Bronchial epithelial cell (primary cell): ENCODE measurements around the gene BRIP1. TPM values are rescaled to one million over a fixed set of nuclear protein-coding genes. Genes with fewer than 3 reads are reported as not detected.

Experiments used
- DNase-seq: peaks from one replicate; pipeline ENCODE4 v3.0.0-alpha.2; 2010; ENCODE audit warnings: low read depth
- FAIRE-seq: peaks from 2 replicates; lab custom pipeline; 2011; peaks lifted over from hg19 to GRCh38; lab: Jason Lieb, UNC
- H3K27me3 ChIP-seq: 2 replicates; pipeline ENCODE4 v1.5.1; 2011; ENCODE audit warnings: low read length; ENCODE audit not compliant: control insufficient read depth, insufficient read depth
- H3K36me3 ChIP-seq: 2 replicates; pipeline ENCODE4 v1.5.1; 2011; ENCODE audit warnings: low read length; ENCODE audit not compliant: control insufficient read depth, insufficient read depth
- H3K4me3 ChIP-seq: 2 replicates; pipeline ENCODE4 v1.5.1; 2011; ENCODE audit warnings: mild to moderate bottlenecking, low read depth, low read length, control low read depth
- CTCF ChIP-seq: IDR thresholded peaks from 2 replicates; pipeline ENCODE4 v1.5.1; 2011; ENCODE audit warnings: mild to moderate bottlenecking, moderate library complexity, low read length, control low read depth, inconsistent platforms; ENCODE audit not compliant: insufficient read depth, severe bottlenecking
- total RNA-seq: library from RNA; depleted of rRNA; stranded (reverse); fragments of >200 nt; gene quantifications from 2 replicates; pipeline ENCODE4 v1.2.1, GENCODE V29; 2014

BRIP1 gene
- total RNA-seq, 1 donor from 2014 or later, result 1.1 TPM

- Histone ChIP-seq H3K27me3 (no peaks in the 10 kb centered on the region), H3K4me3 (no peak overlapping the region), H3K36me3 (no peaks in the 10 kb centered on the region)
- no peak for TF ChIP-seq CTCF
- FAIRE-seq, result no peak
- no peak for DNase-seq
These were observed 218.2 kb downstream of the BRIP1 start for GRCh38 chr17:61644800-61645774.

GRCh38 chr17:61642768-61643167 is 220.6 kb downstream of the BRIP1 start:
- H3K4me3 ChIP-seq, result no peak overlapping the region
- no peak for TF ChIP-seq CTCF
- FAIRE-seq (no peak), DNase-seq (no peak)
- H3K27me3 ChIP-seq, result no peaks in the 10 kb centered on the region
- H3K36me3 ChIP-seq, result no peaks in the 10 kb centered on the region

GRCh38 chr17:61641715-61642114 is 221.6 kb downstream of the BRIP1 start:
- FAIRE-seq (no peak), DNase-seq (no peak)
- Histone ChIP-seq H3K4me3 (no peak overlapping the region), H3K27me3 (no peaks in the 10 kb centered on the region), H3K36me3 (no peaks in the 10 kb centered on the region)
- TF ChIP-seq CTCF, result no peak

- DNase-seq, result no peak
- FAIRE-seq, result peak; percentile 28
- Histone ChIP-seq H3K27me3 (no peaks in the 10 kb centered on the region), H3K36me3 (no peaks in the 10 kb centered on the region), H3K4me3 (no peak overlapping the region)
- TF ChIP-seq CTCF, result no peak
These were observed 222.2 kb downstream of the BRIP1 start for GRCh38 chr17:61641084-61641483.

GRCh38 chr17:61639818-61640217 is 223.5 kb downstream of the BRIP1 start:
- Histone ChIP-seq H3K4me3 (no peak overlapping the region), H3K36me3 (no peaks in the 10 kb centered on the region), H3K27me3 (no peaks in the 10 kb centered on the region)
- no peak for TF ChIP-seq CTCF
- FAIRE-seq, result no peak
- no peak for DNase-seq

GRCh38 chr17:61638087-61638486 is 225.2 kb downstream of the BRIP1 start:
- Histone ChIP-seq H3K4me3 (no peak overlapping the region), H3K27me3 (no peaks in the 10 kb centered on the region), H3K36me3 (no peaks in the 10 kb centered on the region)
- DNase-seq, result no peak
- TF ChIP-seq CTCF, result no peak
- no peak for FAIRE-seq
